Measurements from ENCODE around the gene FOXRED1.

Gene FOXRED1

GRCh38 chr11:126268708-126269579, at the start of gene FOXRED1, which contains the start of gene SRPRA:
TSS of gene FOXRED1 (plus strand) at chr11:126269154. CDS start at chr11:126269207, 53 bp downstream.
TSS of gene SRPRA (minus strand) at chr11:126268895. CDS start at chr11:126268804, 91 bp downstream.
- Mint-ChIP-seq H3K36me3 (ENCODE audit: low read depth) (peaks cover 53% of the 10 kb centered on the region), H3K9me3 (no peaks in the 10 kb centered on the region), H3K4me3 (peak within 1 kb of the TSS; percentile 97 to 99 (median 98)), H3K27me3 (ENCODE audit: low read depth) (peaks cover 3% of the 10 kb centered on the region), H3K27ac (peak within 1 kb of the TSS; percentile 87 to 97 (median 97)), H3K4me1 (peaks cover 18% of the 10 kb centered on the region)
- TF ChIP-seq, protein P1, sequence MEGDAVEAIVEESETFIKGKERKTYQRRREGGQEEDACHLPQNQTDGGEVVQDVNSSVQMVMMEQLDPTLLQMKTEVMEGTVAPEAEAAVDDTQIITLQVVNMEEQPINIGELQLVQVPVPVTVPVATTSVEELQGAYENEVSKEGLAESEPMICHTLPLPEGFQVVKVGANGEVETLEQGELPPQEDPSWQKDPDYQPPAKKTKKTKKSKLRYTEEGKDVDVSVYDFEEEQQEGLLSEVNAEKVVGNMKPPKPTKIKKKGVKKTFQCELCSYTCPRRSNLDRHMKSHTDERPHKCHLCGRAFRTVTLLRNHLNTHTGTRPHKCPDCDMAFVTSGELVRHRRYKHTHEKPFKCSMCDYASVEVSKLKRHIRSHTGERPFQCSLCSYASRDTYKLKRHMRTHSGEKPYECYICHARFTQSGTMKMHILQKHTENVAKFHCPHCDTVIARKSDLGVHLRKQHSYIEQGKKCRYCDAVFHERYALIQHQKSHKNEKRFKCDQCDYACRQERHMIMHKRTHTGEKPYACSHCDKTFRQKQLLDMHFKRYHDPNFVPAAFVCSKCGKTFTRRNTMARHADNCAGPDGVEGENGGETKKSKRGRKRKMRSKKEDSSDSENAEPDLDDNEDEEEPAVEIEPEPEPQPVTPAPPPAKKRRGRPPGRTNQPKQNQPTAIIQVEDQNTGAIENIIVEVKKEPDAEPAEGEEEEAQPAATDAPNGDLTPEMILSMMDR (IDR thresholded peaks at IDR 0.05; ENCODE audit: unreplicated experiment in 3 of 3): no peak

GRCh38 chr11:126219547-126219946, 49.4 kb upstream of the FOXRED1 start:
- TF ChIP-seq, protein P1 (IDR thresholded peaks at IDR 0.05; ENCODE audit: unreplicated experiment in 3 of 3): no peak
- Mint-ChIP-seq H3K27me3 (ENCODE audit: low read depth) (no peaks in the 10 kb centered on the region), H3K4me1 (peaks cover 1% of the 10 kb centered on the region), H3K27ac (no peak overlapping the region), H3K36me3 (ENCODE audit: low read depth) (peaks cover 9% of the 10 kb centered on the region), H3K4me3 (no peak overlapping the region), H3K9me3 (no peaks in the 10 kb centered on the region)

- Mint-ChIP-seq H3K36me3 (ENCODE audit: low read depth) (peaks cover 14% of the 10 kb centered on the region), H3K27me3 (ENCODE audit: low read depth) (no peaks in the 10 kb centered on the region), H3K27ac (no peak overlapping the region), H3K9me3 (no peaks in the 10 kb centered on the region), H3K4me1 (peaks cover 1% of the 10 kb centered on the region), H3K4me3 (no peak overlapping the region)
- TF ChIP-seq, protein P1 (IDR thresholded peaks at IDR 0.05; ENCODE audit: unreplicated experiment in 3 of 3): no peak
Measured at GRCh38 chr11:126224647-126225294, 44.2 kb upstream of the FOXRED1 start.

- no peak overlapping the region for H3K4me3 Mint-ChIP-seq
- H3K27me3 Mint-ChIP-seq (ENCODE audit: low read depth): no peaks in the 10 kb centered on the region
- H3K4me1 Mint-ChIP-seq: peaks cover 6% of the 10 kb centered on the region
- peaks cover 14% of the 10 kb centered on the region for H3K36me3 Mint-ChIP-seq (ENCODE audit: low read depth)
- no peaks in the 10 kb centered on the region for H3K9me3 Mint-ChIP-seq
- TF ChIP-seq, protein P1 (IDR thresholded peaks at IDR 0.05; ENCODE audit: unreplicated experiment in 3 of 3): no peak
- H3K27ac Mint-ChIP-seq: no peak overlapping the region
Measured at GRCh38 chr11:126225295-126225665, 43.7 kb upstream of the FOXRED1 start.

- Mint-ChIP-seq H3K36me3 (ENCODE audit: low read depth) (peaks cover 14% of the 10 kb centered on the region), H3K4me3 (no peak overlapping the region)
Measured at GRCh38 chr11:126226334-126227084, 42.4 kb upstream of the FOXRED1 start.

More at GRCh38 chr11:126226334-126227084, 42.4 kb upstream of the FOXRED1 start:
- Mint-ChIP-seq H3K4me1 (peaks cover 16% of the 10 kb centered on the region), H3K27me3 (ENCODE audit: low read depth) (no peaks in the 10 kb centered on the region), H3K27ac (no peak overlapping the region), H3K9me3 (no peaks in the 10 kb centered on the region)
- TF ChIP-seq, protein P1 (IDR thresholded peaks at IDR 0.05; ENCODE audit: unreplicated experiment in 3 of 3): no peak
